GM13976 (cell line): ENCODE measurements around the gene ATP11A.

Experiments used
- DNase-seq: peaks from one replicate; pipeline ENCODE4 v3.0.0; 2012; ENCODE audit warnings: low spot score
- in situ Hi-C: fragments of 300-500 bp; cut with MboI; formaldehyde crosslinking; loops from one replicate; pipeline ENCODE4 v1.12.0; 2022; ENCODE audit warnings: low sequenced_read_pairs, mixed read lengths, inconsistent platforms; ENCODE audit not compliant: unreplicated experiment
- TF ChIP-seq, protein P1 (sequence below): IDR thresholded peaks from 2 replicates; pipeline ENCODE4 v1.5.1; 2012; ENCODE audit warnings: borderline replicate concordance, mild to moderate bottlenecking; ENCODE audit not compliant: insufficient read depth; ENCODE audit errors: extremely low read depth, missing control alignments, control extremely low read depth

The ATP11A gene

DNA sequence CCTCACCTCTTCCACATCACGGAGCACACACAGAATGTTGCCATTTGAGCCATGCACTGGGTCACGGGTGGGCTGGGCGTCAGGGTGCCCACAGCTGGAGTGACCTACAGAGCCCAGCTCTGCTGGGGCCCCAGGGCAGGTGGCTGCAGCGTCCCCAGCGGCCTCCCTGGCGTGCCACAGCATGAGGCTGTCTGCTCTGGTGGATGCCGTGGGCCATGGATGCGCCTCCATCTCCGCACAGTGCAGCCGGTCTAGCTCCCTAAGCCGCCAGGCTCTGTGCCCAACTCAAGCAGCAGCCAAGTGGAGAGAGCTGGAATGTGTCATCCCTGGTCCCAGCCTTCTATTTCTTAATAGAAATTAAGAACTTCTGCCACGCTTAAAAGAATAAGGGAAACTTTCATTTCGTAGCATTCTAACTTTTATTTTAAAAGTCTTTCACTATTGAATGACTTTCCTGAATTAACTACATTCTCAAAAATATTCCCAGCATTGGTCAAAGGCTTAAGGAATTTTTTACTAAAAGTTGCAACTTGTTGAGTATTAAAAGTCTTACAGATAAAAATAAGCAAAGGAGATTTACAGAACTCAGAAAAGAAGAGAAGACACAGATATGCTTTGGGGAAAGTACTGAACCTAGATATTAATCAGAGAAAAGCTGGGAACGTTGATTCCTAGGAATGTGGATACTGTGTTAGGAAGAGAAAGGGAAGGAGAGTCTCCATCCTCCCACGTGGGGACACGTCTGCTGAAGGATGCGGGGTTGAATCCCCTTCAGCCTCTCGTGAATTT, 59.3 kb downstream of the ATP11A start:
- TF ChIP-seq, protein P1, sequence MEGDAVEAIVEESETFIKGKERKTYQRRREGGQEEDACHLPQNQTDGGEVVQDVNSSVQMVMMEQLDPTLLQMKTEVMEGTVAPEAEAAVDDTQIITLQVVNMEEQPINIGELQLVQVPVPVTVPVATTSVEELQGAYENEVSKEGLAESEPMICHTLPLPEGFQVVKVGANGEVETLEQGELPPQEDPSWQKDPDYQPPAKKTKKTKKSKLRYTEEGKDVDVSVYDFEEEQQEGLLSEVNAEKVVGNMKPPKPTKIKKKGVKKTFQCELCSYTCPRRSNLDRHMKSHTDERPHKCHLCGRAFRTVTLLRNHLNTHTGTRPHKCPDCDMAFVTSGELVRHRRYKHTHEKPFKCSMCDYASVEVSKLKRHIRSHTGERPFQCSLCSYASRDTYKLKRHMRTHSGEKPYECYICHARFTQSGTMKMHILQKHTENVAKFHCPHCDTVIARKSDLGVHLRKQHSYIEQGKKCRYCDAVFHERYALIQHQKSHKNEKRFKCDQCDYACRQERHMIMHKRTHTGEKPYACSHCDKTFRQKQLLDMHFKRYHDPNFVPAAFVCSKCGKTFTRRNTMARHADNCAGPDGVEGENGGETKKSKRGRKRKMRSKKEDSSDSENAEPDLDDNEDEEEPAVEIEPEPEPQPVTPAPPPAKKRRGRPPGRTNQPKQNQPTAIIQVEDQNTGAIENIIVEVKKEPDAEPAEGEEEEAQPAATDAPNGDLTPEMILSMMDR: no peak
- in situ Hi-C loops: no loop called here
- no peak for DNase-seq

DNA sequence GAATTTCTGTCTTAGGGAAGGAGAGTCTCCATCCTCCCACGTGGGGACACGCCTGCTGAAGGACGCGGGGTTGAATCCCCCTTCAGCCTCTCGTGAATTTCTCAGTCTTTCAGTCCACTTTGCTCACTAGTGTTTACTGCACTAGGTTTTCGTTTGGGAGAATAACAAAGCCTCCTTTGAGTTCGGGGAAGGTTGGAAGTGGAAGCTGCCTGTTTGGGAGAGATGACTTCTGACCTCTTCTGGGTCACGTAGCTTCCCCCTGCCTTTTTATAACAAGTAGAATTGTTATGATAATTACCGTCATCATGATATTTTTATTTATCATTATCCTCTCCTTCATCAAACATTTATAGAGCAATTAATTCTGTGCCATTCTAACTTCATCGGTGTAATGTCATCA, 60.7 kb downstream of the ATP11A start:
- no peak for DNase-seq
- in situ Hi-C loops: no loop called here
- TF ChIP-seq, protein P1: no peak

DNA sequence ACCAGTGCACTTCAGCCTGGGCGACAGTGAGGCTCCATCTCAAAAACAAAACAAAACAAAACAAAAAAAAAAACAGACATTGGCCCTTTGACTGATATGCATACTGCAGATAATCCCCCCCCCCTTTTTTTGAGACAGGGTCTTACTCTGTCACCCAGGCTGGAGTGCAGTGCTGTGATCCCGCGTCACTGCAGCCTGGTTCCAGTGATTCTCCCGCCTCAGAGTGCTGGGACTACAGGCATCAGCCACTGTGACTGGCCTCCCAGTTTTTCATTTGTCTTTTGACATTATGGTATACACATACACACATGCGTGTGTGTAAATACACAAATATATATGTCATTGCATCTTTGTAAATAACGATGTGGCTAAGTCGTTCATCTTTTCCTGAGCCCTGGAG, 61.8 kb downstream of the ATP11A start:
- DNase-seq: no peak
- in situ Hi-C loops: no loop called here
- TF ChIP-seq, protein P1: no peak

DNA sequence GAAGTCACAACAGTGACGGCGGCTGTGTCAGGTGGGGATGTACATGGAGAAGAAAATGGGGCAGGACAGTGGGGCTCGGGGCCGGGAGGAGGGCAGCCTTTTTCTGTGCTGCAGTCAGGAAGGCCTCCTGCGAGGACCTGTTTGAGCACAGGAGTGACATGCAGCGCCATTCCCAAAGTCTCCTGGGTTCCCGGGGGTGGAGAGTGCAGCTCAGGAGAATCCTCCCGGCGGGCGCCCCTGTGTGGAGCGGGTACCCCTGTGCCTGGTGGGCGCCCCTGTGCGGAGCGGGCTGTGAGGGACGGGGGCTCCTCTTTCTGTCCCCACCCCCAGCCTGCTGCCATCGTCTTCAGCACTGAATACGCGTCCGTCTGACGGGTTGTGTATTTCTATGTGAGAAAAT, 62.4 kb downstream of the ATP11A start:
- no peak for DNase-seq
- TF ChIP-seq, protein P1: no peak
- in situ Hi-C loops: no loop called here

DNA sequence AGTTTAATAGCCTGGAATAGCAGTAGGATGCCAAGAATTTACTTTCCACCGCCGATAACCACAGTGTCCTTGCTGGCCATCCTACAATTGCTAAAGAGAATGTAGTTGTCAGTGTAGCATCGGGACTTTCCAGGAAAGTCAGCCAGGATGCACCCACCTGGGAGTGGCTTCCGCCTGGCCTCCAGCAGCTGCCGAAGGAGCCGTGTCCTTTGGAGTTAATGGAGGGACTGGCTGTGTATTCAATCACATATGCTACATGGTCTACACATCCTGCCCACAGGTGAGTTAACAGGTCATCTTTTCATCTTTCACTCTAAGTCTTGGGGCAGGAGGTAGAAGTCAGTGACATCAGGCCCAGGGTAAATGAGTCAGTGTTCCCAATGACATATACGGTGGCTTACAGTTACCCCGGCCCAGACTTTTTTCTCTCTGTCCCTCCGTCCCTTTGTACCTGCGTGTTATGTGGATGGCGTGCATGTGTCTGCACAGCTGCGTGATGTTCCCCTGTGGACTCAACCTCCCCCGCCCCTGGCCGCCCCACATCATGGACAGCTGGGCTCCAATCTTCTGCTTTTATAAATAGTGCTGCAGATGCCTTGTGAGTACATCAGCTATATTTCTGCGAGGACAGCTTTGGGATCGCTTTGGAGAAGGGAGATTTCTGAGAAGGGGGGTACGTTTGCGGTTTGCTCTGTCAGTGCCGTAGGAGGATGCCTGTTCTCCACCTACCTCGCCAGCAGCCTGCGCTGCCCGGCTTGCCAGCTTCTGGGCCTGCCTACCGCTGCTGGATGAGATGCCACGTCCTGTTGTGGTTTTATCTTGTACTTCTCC, 63.1 kb downstream of the ATP11A start:
- no peak for DNase-seq
- in situ Hi-C loops: no loop called here
- TF ChIP-seq, protein P1: no peak

DNA sequence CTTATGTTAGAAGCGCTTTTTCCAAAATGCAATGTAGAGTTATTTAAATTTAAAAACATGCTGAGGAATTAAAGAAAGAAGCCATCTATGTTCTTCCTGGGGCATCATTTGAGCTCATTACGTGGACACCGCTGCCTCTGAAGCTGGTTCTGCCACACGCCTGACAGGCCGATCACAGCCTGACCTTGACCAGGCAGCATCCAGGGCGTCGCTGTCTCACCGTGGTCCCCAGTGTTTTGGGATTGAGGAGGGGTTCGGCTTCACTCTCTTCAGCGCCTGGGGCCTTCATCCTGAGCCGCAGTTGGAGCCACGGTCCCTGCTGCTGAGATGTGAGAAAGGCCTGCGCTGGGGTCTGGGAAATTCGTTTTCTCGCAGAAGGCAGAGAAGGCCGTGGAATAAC, 64.0 kb downstream of the ATP11A start:
- no peak for DNase-seq
- in situ Hi-C loops: no loop called here
- TF ChIP-seq, protein P1: no peak
